ENCODE results near the gene BRPF1.

BRPF1 gene

DNA sequence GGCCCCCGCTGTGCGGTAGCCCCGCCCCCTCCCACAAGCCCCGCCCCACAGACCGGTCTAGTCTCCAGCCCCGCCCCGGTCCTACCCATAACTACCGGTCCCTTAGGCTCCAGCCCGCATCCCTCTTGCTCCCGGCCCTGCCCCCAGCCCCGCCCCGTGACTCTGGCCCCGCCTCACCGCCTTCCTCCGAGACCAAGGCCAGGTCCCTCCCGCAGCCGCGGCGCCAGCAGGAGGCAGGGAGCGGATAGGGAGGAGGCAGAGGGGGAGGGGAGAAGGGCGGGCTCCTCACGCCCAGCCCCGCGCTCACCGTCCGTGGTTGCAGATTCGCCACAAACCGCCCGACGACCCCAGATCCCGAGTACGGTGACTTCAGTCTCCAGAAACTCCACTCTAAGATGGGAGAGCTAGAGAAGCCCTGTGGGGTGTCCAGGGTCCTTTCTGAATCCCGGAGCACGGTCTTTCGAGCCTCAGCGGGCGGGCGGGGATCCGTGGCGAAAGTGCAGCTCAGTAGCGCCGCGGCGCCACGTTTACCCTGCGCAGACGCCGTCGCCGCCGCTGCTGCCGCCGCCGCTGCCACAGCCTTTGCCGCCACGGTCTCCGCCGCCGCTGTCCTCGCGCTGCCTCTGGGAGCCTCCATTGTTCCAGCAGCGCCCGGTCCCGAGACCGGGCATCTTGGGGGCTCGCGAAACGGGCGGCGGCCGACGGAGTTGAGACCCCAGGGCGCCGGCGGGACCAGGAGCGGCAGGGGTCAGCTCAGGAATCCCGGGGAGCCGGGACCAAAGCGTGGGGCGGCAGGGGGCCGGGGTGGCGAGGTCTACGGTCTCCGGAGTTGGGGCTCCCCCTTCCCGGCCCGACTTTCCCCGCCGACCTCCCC, at the start of gene BRPF1:
BRPF1 (plus strand) TSS at position 530 of the 874 bp plus-strand sequence. CDS start 2,406 bp downstream, outside the sequence.
- peak; percentile 99 to 100 for DNase-seq (ENCODE audit: low read depth in 2 of 2)

DNA sequence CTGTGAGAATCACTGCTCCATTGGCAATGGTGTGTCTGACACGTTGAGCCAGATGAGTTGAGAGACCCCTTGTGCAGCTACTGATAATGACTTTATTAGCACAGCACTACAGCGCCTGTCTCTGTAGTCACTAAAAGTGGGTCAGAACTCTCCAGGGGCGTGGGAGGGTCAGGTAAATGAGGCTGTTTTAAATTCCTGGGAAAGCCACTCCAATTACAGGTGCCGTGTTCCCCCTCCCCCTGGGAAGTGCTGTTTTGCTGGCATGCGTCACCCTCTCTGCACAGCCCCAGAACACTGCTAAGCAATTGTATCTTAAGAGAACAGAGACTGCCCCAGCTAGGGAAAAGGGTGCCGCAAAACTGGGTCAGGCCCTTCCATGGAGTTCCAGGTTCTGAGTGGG, 49.4 kb upstream of the BRPF1 start:
- DNase-seq (ENCODE audit: low read depth in 2 of 2) = no peak

DNA sequence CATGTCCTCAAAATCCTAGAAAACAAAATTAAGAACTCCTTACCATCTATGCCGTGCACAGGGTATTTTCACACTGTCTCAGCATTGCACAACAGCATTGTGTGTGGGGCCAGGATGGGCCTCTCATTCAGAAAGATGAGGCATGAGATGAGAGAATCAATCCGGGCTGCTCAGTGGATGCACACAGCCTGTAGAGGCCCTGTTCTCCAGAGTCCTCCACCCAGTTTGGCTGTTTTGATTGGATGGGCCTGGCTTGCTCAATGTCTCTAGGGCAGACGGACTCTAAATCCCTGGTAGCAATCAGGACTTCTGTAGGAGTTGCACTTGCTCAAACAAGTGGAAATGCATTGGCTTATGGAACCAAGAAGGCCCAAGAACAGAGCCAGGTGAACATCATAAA, 48.1 kb upstream of the BRPF1 start:
- no peak for DNase-seq (ENCODE audit: low read depth in 2 of 2)

DNA sequence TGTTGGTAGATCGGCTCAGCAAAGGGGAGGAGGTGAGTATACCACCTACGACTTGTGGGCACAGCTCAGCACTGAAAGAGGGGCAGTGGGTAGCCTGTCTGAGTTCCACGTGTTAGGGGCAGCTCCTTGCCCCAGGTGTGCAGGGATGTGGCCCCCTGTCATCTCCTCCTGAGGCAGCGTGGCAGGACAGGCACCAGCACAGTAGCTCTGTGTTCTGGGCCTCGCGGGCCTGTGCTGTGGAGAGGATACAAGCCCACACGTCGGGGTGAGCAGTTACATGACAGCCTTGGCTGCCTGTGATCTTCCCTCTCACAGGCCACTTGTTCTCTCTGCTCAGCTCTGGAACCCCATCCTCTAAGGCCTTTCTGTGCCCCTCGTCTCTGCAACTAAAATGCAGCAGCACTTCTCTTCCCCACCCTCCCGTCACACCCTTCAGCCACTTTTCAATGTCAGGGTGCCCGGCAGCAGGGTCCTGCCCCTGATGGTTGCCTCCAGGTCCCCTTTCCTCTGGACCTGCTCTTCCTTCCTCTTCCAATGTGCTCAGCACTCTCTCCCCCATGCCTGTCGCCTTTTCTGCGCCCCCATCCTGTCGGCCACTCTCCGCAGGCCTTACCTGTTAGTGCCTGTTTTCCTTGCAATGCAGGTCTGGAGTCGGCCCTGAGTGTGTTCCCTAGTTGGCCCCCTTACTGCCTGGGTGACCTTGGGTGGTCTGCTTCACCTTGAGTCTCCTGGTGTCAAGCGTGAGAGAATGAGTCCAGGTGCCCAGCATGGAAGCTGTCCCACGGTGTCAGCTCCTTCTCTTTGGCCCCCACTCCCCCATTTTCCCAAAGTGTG, 46.1 kb upstream of the BRPF1 start:
- DNase-seq (ENCODE audit: low read depth in 2 of 2) = no peak

DNA sequence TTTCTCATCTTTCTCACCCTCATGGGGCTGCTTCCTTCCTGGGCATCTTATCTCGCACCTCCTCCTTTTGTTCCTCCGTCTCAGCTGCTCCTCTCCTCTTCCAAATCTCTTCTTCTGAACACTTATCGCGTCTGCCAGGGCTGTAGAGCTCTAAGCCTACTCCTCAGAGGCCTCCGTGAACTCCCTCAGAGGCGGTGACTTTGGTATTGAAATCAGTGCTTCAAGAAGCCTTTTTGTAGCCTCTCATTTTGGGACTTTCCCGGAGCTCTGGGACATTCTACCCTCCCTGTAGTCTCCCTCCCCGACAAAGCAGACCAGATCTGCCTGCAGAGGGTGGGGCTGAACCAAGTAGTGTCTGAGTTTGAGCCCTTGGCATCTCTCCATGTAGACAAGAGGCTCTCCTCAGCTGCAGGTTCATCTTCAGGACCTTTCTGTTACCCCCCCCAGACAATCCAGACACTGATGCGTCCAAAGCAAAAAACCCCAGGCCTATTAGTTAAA, 45.4 kb upstream of the BRPF1 start:
- no peak for DNase-seq (ENCODE audit: low read depth in 2 of 2)

- DNase-seq (ENCODE audit: low read depth in 2 of 2) = no peak
Measured at GRCh38 chr3:9686703-9687102, 44.8 kb upstream of the BRPF1 start.

DNA sequence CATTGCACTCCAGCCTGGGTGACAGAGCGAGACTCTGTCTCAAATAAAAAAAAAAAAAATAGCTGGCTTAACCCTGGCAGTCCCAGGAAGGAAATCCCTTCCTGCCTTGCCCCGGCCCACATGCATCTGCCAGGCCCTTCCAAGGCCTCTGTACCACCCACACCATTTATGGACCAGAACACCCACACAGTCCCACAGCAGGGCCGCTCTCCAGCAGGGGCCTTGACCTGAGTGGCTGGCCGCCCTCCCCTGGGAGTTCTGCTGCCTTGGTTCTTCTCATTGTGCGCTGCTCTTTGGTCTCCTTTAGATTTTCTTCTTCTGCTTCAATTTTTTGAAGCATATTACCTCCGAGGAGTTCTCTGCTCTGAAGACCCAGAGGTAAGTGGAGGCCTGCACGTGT, 44.0 kb upstream of the BRPF1 start:
- DNase-seq (ENCODE audit: low read depth in 2 of 2) = no peak

GRCh38 chr3:9688961-9689360, 42.6 kb upstream of the BRPF1 start:
- DNase-seq (ENCODE audit: low read depth in 2 of 2) = no peak

GRCh38 chr3:9689757-9690156, 41.8 kb upstream of the BRPF1 start:
- no peak for DNase-seq (ENCODE audit: low read depth in 2 of 2)

DNA sequence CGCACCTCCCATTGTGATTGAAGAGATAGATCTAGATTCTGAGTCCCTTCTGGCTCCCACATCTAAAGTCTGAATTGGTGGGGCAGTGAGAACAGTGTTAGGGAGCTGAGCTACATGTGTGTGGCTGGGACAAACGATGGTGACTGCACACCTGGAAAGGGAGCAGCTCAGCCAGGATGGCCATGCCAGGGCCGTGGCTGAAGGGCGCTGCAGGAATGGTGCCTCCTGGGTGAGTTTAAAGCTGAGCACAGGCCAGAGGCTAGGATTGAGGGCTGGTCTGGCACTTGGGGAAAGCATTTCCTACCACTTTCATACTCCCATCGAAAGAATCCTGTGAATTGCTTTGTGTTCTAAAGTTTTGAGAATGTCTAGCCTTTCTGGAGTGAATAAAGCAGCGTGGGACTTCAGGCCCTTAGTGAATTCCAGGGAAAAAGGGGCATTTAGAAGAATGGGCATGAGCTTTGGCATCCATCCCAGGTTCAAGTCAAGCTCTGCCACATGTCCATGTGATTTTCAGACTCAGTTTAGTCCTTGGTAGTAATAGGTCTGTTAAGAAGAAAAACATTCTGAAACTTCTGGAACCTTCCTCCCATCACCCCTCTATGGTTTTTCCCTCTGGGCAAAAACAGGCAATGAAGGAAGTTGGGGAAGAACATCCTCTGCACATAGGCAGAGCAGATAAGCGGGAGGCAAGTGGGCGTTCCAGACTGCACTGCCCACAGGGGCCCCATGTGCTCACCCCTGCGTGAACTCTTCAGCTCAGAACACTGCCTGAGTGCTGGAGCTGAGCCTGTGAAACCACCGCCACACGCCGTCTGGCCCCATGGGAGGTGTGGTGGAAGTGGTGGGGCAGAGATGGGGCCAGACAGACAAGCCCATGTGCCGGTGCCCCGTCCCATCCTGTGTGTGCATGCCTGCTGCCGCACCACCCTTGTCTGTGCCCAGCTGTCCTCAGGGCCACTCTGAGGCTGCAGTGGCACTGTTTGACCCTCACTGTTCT, 40.8 kb upstream of the BRPF1 start:
- DNase-seq (ENCODE audit: low read depth in 2 of 2) = no peak

GRCh38 chr3:9691636-9692035, 39.9 kb upstream of the BRPF1 start:
- no peak for DNase-seq (ENCODE audit: low read depth in 2 of 2)

DNA sequence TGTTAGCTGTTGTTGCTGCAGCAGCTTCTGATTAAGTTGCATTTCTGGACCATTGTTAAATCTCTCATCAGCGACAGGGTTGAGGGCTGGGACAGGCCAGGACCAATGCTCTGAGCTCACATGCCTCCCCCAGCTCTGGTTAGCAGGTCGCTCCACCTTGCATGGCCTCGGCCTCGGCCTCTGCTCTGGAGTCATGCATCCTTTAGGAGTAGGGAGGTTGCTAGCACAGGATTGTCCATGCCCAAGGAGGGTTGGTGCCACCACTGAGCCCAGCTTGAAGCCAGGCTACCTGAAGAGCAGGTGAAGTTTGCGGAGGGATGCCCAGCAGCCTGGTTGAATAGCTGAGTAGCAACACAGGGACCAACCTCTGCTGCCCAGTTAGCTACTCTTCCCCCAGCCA, 39.1 kb upstream of the BRPF1 start:
- no peak for DNase-seq (ENCODE audit: low read depth in 2 of 2)

GRCh38 chr3:9695345-9695744, 36.2 kb upstream of the BRPF1 start:
- DNase-seq (ENCODE audit: low read depth in 2 of 2) = no peak

- DNase-seq (ENCODE audit: low read depth in 2 of 2) = no peak
Measured at GRCh38 chr3:9695746-9696145, 35.8 kb upstream of the BRPF1 start.

DNA sequence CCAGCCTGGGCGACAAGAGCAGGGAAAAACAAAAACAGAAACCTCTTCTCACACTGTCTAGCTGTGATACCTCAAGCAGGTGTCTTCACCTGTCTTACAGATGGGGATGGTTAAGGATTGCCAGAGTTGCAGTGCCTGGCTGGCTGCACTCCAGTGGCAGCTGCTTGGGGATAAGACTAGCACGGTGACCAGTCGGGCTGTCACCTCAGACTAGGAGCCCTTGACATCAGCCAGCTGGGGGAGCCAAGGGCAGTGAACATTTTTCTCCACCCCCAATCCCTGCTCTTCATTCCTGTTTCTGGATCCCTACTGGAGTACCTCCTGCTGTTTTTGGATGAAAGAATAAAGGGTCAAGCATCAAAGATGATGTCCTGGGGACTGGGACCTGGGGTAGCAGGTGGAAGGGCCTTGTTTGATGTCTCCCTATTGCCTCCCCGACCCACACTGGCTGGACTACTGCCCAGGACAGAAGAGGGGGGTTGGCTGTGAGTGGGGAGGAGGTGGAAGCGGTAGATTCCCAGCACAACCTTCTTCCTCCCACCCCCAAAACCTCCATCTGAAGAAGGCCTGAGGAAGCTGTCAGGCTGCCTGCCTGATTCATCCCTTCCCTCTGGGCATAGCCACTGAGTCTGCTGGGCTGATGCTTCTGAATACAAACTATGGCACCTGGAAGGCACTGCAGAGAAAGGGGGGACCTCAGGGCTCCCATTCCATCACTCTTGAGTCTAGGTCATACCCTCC, 34.9 kb upstream of the BRPF1 start:
- DNase-seq (ENCODE audit: low read depth in 2 of 2) = no peak

- no peak for DNase-seq (ENCODE audit: low read depth in 2 of 2)
Measured at GRCh38 chr3:9697892-9698291, 33.6 kb upstream of the BRPF1 start.

DNA sequence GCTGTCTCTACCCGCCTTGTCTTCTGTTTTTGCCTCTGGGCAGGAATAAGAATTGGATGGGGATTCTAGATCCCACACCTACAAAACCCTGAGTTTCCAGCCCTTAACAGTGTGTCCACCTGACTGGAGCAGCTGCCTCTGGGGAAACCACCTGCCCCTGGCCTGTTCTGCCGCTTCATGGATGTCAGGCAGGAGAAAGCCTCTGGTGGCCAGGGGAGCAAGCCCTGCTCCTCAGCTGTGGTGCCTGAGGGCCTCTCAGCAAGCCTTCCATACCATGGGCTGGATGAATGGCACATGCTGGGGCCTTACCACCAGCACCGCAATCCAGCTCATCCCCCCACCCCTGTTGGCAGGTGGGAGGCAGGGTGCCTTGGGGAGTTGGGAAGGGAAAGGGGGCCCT, 33.2 kb upstream of the BRPF1 start:
- no peak for DNase-seq (ENCODE audit: low read depth in 2 of 2)

- DNase-seq (ENCODE audit: low read depth in 2 of 2) = no peak
Measured at GRCh38 chr3:9700536-9700935, 31.0 kb upstream of the BRPF1 start.

- no peak for DNase-seq (ENCODE audit: low read depth in 2 of 2)
Measured at GRCh38 chr3:9701006-9701405, 30.5 kb upstream of the BRPF1 start.

- no peak for DNase-seq (ENCODE audit: low read depth in 2 of 2)
Measured at GRCh38 chr3:9701711-9702110, 29.8 kb upstream of the BRPF1 start.

DNA sequence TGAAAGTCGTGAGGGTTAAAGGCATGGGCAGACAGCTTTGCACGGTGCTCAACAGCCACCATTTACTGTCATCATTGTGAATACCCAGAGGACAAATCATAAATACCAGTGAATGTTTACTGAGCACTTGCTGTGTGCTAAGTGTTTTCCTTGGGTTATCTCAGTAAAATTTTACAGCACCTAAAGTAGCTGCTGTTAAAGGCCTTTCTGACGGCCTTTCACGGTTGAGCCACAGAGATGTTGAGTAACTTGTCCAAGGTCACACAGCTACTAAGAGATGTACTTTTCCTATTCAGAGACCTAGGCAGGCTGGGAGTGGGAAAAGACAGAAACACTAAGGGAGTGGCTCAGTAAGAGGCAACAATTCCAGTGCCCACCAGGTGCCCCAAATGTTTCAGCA, 28.3 kb upstream of the BRPF1 start:
- no peak for DNase-seq (ENCODE audit: low read depth in 2 of 2)
